ENCODE measurements around the gene PIK3C2B.
A peak's percentile ranks its signal among the peaks of the same experiment; 100 is the strongest.

The PIK3C2B gene

GRCh38 chr1:204464701-204465100 is 29.9 kb downstream of the PIK3C2B start:
- Histone ChIP-seq H3K36me3 (ENCODE audit: insufficient read depth, low read length) (no peaks in the 10 kb centered on the region; the same call in 1 of the 2 replicates), H3K4me1 (ENCODE audit: insufficient read depth, low read length) (peaks cover 9% of the 10 kb centered on the region; the same call in 1 of the 2 replicates), H3K9ac (ENCODE audit: low read depth, low read length) (no peak overlapping the region)

GRCh38 chr1:204464187-204464631 is 30.4 kb downstream of the PIK3C2B start:
- Histone ChIP-seq H3K4me1 (ENCODE audit: insufficient read depth, low read length) (peaks cover 9% of the 10 kb centered on the region; the same call in 1 of the 2 replicates), H3K9ac (ENCODE audit: low read depth, low read length) (no peak overlapping the region), H3K36me3 (ENCODE audit: insufficient read depth, low read length) (no peaks in the 10 kb centered on the region; the same call in 1 of the 2 replicates), H3K9me3 (ENCODE audit: control insufficient read depth, insufficient read depth, low read length) (no peaks in the 10 kb centered on the region)

More at GRCh38 chr1:204464701-204465100, 29.9 kb downstream of the PIK3C2B start:
- H3K9me3 ChIP-seq (ENCODE audit: control insufficient read depth, insufficient read depth, low read length), result no peaks in the 10 kb centered on the region

- H3K9me3 ChIP-seq (ENCODE audit: control insufficient read depth, insufficient read depth, low read length), result no peaks in the 10 kb centered on the region
- H3K9ac ChIP-seq (ENCODE audit: low read depth, low read length), result no peak overlapping the region
- H3K36me3 ChIP-seq (ENCODE audit: insufficient read depth, low read length), result no peaks in the 10 kb centered on the region; the same call in 1 of the 2 replicates
- peaks cover 9% of the 10 kb centered on the region; the same call in 1 of the 2 replicates for H3K4me1 ChIP-seq (ENCODE audit: insufficient read depth, low read length)
Observed at GRCh38 chr1:204463125-204464060, 31.2 kb downstream of the PIK3C2B start.

- Histone ChIP-seq H3K4me1 (ENCODE audit: insufficient read depth, low read length) (peaks cover 9% of the 10 kb centered on the region; the same call in 1 of the 2 replicates), H3K9me3 (ENCODE audit: control insufficient read depth, insufficient read depth, low read length) (no peaks in the 10 kb centered on the region), H3K9ac (ENCODE audit: low read depth, low read length) (no peak overlapping the region), H3K36me3 (ENCODE audit: insufficient read depth, low read length) (no peaks in the 10 kb centered on the region; the same call in 1 of the 2 replicates)
Observed at GRCh38 chr1:204462229-204462561, 32.4 kb downstream of the PIK3C2B start.

GRCh38 chr1:204461331-204462228 is 33.0 kb downstream of the PIK3C2B start:
- peaks cover 6% of the 10 kb centered on the region; the same call in 1 of the 2 replicates for H3K4me1 ChIP-seq (ENCODE audit: insufficient read depth, low read length)
- H3K36me3 ChIP-seq (ENCODE audit: insufficient read depth, low read length), result no peaks in the 10 kb centered on the region; the same call in 1 of the 2 replicates
- H3K9ac ChIP-seq (ENCODE audit: low read depth, low read length), result no peak overlapping the region
- H3K9me3 ChIP-seq (ENCODE audit: control insufficient read depth, insufficient read depth, low read length), result no peaks in the 10 kb centered on the region

- H3K9me3 ChIP-seq (ENCODE audit: control insufficient read depth, insufficient read depth, low read length), result no peaks in the 10 kb centered on the region
- H3K4me1 ChIP-seq (ENCODE audit: insufficient read depth, low read length), result peaks cover 7% of the 10 kb centered on the region
- no peak overlapping the region for H3K9ac ChIP-seq (ENCODE audit: low read depth, low read length)
- no peaks in the 10 kb centered on the region; the same call in 1 of the 2 replicates for H3K36me3 ChIP-seq (ENCODE audit: insufficient read depth, low read length)
Observed at GRCh38 chr1:204460346-204460745, 34.3 kb downstream of the PIK3C2B start.

- Histone ChIP-seq H3K9me3 (ENCODE audit: control insufficient read depth, insufficient read depth, low read length) (no peaks in the 10 kb centered on the region), H3K9ac (ENCODE audit: low read depth, low read length) (no peak overlapping the region), H3K4me1 (ENCODE audit: insufficient read depth, low read length) (peaks cover 10% of the 10 kb centered on the region), H3K36me3 (ENCODE audit: insufficient read depth, low read length) (no peaks in the 10 kb centered on the region; the same call in 1 of the 2 replicates)
Observed at GRCh38 chr1:204459706-204460105, 34.9 kb downstream of the PIK3C2B start.

GRCh38 chr1:204457666-204458065 is 36.9 kb downstream of the PIK3C2B start:
- Histone ChIP-seq H3K9me3 (ENCODE audit: control insufficient read depth, insufficient read depth, low read length) (no peaks in the 10 kb centered on the region), H3K9ac (ENCODE audit: low read depth, low read length) (no peak overlapping the region), H3K4me1 (ENCODE audit: insufficient read depth, low read length) (peaks cover 23% of the 10 kb centered on the region), H3K36me3 (ENCODE audit: insufficient read depth, low read length) (no peaks in the 10 kb centered on the region)

- Histone ChIP-seq H3K36me3 (ENCODE audit: insufficient read depth, low read length) (no peaks in the 10 kb centered on the region), H3K9ac (ENCODE audit: low read depth, low read length) (no peak overlapping the region), H3K4me1 (ENCODE audit: insufficient read depth, low read length) (peaks cover 23% of the 10 kb centered on the region), H3K9me3 (ENCODE audit: control insufficient read depth, insufficient read depth, low read length) (no peaks in the 10 kb centered on the region)
Observed at GRCh38 chr1:204456826-204457442, 37.7 kb downstream of the PIK3C2B start.

- Histone ChIP-seq H3K4me1 (ENCODE audit: insufficient read depth, low read length) (peaks cover 24% of the 10 kb centered on the region), H3K36me3 (ENCODE audit: insufficient read depth, low read length) (no peaks in the 10 kb centered on the region), H3K9ac (ENCODE audit: low read depth, low read length) (no peak overlapping the region), H3K9me3 (ENCODE audit: control insufficient read depth, insufficient read depth, low read length) (no peaks in the 10 kb centered on the region)
Observed at GRCh38 chr1:204455831-204456145, 38.8 kb downstream of the PIK3C2B start.

GRCh38 chr1:204455063-204455830 is 39.4 kb downstream of the PIK3C2B start:
- Histone ChIP-seq H3K36me3 (ENCODE audit: insufficient read depth, low read length) (no peaks in the 10 kb centered on the region), H3K4me1 (ENCODE audit: insufficient read depth, low read length) (peaks cover 29% of the 10 kb centered on the region)

GRCh38 chr1:204454476-204454875 is 40.1 kb downstream of the PIK3C2B start:
- H3K9ac ChIP-seq (ENCODE audit: low read depth, low read length), result peak overlapping the region; percentile 11; the same call in 1 of the 2 replicates
- no peaks in the 10 kb centered on the region for H3K36me3 ChIP-seq (ENCODE audit: insufficient read depth, low read length)
- peaks cover 34% of the 10 kb centered on the region for H3K4me1 ChIP-seq (ENCODE audit: insufficient read depth, low read length)
- no peaks in the 10 kb centered on the region for H3K9me3 ChIP-seq (ENCODE audit: control insufficient read depth, insufficient read depth, low read length)

More at GRCh38 chr1:204455063-204455830, 39.4 kb downstream of the PIK3C2B start:
- Histone ChIP-seq H3K9ac (ENCODE audit: low read depth, low read length) (peak overlapping the region; percentile 11; the same call in 1 of the 2 replicates), H3K9me3 (ENCODE audit: control insufficient read depth, insufficient read depth, low read length) (no peaks in the 10 kb centered on the region)

- no peak overlapping the region for H3K9ac ChIP-seq (ENCODE audit: low read depth, low read length)
- H3K9me3 ChIP-seq (ENCODE audit: control insufficient read depth, insufficient read depth, low read length), result no peaks in the 10 kb centered on the region
- H3K36me3 ChIP-seq (ENCODE audit: insufficient read depth, low read length), result no peaks in the 10 kb centered on the region
- H3K4me1 ChIP-seq (ENCODE audit: insufficient read depth, low read length), result peaks cover 34% of the 10 kb centered on the region
Observed at GRCh38 chr1:204453141-204453772, 41.3 kb downstream of the PIK3C2B start.
